DLD1 (cell line): ENCODE data around the gene TRIM72.
"Not testable (repeated sequence)": the region's sequence is repeated elsewhere in the genome, so short reads cannot be mapped to it uniquely, and the experiment has no call there.

Experiments used
- in situ Hi-C: cut with HindIII; loops from 2 replicates; pipeline ENCODE4 v1.10.0; 2017; ENCODE audit warnings: low sequenced_read_pairs

Gene TRIM72

DNA sequence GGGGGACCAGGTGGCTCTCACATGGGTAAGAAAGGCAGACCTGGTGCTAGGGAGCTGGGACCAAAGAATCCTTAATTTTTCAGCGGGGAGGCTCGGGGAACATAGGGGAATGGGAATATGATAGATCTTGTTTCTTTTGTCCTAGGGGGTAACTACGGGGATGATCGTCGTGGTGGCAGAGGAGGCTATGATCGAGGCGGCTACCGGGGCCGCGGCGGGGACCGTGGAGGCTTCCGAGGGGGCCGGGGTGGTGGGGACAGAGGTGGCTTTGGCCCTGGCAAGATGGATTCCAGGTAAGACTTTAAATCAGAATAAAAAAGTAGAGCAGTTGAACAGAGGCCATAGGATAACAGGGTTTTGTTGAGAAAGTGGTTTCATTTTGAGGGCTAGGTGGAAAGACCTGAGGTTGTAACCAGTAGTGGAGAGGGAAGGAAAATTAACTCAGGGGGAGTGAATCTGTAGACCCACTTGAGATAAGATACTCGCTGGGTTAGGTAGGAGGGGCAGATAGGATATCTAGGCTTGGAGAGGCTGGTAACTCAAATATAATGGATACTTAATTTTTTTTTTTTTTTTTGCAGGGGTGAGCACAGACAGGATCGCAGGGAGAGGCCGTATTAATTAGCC is 23.0 kb upstream of the TRIM72 start:
- in situ Hi-C loops: no loop called here

DNA sequence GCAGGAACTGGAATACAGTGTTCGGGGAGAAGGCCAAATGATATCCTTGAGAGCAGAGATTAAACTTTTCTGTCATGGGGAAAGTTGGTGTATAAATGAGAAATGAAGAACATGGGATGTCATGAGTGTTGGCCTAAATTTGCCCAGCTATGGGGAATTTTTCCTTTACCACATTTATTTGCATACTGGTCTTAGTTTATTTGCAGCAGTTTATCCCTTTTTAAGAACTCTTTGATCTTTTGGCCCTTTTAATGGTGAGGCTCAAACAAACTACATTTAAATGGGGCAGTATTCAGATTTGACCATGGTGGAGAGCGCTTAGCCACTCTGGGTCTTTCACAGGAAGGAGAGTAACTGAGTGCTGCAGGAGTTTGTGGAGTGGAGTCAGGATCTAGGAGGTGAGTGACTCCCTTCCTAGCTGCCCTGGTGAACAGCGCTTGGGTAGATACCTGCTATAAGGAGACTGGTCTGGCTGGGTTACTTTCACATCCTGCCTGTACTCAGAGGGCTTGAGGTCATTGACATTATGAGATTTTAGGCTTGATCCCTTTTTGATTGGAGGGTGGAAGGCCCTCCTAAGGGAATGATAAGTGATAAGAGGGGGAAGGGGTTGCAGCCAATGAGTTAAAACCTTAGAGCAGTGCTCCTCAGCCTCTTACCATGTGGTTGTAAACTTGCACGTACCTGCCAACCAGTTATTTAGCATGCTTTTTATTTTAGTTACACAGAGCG is 22.1 kb upstream of the TRIM72 start:
- in situ Hi-C loops: no loop called here

- in situ Hi-C loops: no loop called here
Observed at GRCh38 chr16:31192856-31193642, 20.9 kb upstream of the TRIM72 start.

GRCh38 chr16:31193874-31194273 is 20.0 kb upstream of the TRIM72 start:
- in situ Hi-C loops: no loop called here

DNA sequence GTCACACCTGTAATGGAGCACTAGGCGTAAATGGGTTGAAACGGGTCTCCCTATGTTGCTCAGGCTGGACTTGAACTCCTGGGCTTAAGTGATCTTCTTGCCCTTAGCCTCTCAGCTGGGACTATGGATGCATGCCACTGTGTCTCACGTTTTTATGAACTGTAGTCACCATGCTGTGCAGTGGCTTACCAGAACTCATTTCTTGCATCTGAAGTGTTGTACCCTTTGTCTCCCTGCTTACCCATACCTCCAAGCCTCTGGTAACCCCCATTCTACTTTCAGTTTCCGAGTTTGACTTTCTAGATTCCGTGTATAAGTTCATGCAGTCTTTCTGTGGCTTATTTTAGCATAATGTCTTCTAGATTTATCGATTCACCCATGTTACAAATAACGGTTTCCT is 19.0 kb upstream of the TRIM72 start:
- in situ Hi-C loops: no loop called here

DNA sequence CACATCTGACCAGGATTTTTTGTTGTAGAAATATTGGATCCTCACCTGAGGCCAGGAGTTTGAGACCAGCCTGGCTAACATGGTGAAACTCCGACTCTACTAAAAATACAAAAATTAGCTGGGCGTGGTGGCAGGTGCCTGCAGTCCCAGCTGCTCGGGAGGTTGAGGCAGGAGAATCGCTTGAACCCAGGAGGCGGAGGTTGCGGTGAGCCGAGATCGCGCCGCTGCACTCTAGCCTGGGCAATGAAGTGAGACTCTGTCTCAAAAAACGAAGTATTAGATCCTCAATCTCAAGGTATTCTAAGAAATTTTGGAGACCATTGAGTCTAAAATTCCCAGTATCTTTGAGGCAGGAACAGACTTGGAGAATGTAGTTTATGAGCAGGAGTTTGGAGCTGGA is 18.1 kb upstream of the TRIM72 start:
- in situ Hi-C loops: not testable (repeated sequence)

GRCh38 chr16:31196324-31197088 is 17.4 kb upstream of the TRIM72 start:
- in situ Hi-C loops: no loop called here

- in situ Hi-C loops: no loop called here
Observed at GRCh38 chr16:31198207-31198882, 15.6 kb upstream of the TRIM72 start.

DNA sequence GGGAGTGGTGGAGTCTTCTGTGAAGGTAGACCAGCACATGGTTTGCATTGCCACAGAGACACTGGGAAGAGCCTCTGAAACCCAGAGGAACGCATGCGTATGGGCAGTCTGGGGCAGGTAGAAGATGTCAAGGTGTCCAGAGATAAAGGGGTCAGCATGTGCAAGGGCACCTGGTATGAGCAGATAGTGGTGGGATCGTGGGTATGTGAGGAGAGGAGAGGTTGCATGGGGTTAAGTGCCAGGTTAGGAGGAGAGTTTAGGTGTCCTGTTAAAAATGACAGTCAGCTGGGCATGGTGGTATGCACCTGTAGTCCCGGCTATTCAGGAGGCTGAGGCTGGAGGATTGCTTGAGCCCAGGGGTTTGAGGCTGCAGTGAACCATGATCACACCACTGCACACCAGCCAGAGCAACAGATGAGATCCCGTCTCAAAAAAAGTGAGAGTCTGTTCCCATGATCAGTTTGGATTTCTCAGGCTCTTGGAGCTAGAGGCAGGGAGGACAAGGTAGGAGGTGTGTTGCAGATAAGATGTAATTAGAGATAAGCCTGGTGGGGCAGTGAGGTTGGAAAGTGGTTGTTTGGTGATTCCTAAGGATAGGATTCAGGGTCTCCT is 14.4 kb upstream of the TRIM72 start:
- in situ Hi-C loops: no loop called here

- in situ Hi-C loops: not testable (repeated sequence)
Observed at GRCh38 chr16:31200111-31200510, 13.8 kb upstream of the TRIM72 start.

DNA sequence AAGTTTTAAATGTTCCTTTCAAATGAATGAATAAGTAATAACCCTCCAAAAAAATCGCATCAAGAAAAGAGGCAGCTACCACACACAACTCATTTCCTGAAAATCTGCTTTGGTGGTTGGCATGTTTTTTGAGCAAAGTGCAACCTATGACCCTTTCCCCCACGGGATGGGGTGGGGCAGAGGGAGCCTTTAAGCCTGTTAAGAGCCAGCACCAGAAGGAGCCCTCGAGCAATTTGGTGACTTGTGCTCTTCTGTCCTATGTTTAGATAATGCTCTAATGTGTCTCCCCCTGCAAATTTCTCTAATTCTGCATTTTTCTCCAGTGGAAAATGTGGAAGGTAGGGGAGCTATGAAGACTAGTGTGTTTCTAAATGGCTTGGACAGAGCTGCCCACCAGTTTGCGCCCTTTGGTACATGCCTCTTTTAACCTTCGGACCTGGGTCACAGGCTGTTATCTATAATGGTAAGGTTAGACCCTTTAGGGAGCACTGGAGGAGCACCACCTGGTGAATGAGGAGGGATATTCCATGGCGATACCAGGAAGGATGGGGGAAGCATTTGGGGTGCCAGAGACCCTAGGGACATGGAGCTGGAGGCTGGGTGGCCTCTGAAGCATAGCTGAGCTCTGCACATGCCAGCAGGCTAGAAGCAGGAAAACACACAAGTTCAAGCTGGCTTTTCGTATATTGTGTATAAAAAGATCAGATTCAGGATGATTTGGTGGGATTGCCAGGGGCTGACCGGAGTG is 12.9 kb upstream of the TRIM72 start:
- in situ Hi-C loops: no loop called here

GRCh38 chr16:31201582-31202413 is 12.1 kb upstream of the TRIM72 start:
- in situ Hi-C loops: no loop called here

DNA sequence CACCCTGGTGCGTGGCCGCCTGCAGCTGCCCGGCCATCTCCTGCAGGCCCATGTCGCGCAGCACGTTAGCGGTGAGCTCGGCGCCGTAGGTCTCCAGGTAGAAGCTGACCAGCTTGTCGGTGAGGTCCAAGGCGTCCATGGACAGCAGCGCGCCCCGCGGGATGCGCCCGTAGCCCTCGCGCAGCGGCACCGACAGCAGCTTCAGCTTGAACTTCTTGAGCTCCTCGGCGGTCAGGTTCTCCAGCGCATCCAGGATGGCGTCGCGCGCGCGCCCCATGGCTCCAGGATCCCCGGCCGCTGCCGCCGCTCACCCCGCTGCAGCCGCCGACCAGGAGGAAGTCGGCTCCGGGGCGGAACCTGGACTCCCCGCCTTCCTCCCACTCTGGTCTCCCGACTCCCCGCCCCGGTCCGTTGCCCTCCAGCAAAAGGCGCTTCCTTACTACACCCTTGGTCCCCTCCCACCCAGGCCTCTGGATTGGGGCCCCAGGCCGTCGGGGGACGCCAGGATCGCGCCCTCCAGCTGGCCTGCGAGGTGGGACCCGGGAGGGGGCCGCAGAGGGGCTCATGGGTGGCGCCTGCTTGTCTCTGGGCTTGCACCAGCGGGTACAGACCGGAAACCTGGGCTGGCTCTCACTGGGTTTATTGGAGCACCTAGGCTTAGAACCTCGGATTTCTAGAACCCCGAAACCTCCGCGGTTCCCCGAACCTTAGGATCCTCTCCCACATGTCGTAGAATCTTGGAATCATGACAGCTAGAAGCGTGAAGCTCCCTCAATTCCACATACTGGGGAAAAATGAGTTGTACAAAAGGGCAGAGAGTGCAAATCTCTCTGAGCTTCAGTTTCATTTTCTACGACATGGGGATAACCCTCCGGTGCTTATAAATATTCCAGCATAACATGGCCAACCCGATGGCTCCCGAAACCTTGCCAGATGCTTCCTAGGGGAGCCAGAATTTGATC is 11.2 kb upstream of the TRIM72 start, which contains the start of gene PYCARD:
TSS of gene PYCARD (minus strand) at position 347 of the 962 bp plus-strand sequence. CDS start at position 277, 70 bp downstream.
- in situ Hi-C loops: no loop called here

DNA sequence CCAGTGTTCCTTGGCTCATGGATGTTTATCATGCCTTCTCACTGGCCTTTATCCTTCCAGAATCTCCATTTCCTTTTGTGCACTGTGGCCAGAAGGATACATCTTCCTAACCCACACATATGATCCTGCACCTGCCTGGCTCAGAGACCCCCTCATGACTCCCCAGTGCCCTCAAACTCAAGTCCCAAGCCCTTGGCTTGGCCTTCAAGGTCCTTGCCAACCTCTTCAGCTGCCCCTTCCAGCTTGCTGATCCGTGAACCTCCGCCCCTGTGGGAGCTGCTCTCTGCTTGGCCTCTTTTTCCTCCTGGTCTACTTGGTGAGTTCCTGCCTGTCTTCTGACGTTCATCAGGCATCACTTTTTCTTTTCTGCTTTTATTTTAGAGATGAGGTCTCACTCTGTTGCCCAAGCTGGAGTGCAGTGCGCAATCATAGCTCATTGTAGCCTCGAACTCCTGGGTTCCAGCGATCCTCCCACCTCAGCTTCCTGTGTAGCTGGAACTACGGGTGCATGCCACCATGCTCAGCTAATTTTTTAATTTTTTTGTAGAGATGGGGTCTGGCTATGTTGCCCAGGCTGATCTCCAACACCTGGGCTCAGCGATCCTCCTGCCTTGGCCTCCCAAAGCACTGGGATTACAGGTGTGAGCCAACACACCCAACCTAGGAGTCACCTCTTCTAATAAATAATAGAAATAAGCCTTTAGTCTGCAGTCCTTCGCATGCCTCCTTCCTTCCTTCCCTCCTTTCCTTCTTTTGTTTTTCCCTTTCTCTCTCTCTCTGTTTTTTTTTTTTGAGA is 8.8 kb upstream of the TRIM72 start:
- in situ Hi-C loops: no loop called here

DNA sequence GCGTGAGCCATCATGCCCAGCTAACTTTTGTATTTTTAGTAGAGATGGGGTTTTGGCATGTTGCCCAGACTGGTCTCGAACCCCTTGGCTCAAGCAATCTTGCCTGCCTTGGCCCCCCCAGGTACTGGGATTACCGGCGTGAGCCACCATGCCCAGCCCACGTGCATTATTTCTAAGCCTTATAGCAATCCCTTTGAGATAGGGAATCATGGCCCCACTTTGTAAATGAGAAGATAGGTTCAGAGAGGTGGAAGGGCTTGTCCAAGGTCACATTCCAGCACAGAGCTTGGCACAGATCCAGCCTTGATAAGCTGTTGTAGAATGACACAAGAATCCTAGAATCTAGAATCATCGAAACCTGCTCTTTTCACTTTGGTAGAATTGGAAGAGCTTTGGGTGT is 7.1 kb upstream of the TRIM72 start:
- in situ Hi-C loops: no loop called here

- in situ Hi-C loops: no loop called here
Observed at GRCh38 chr16:31213342-31213741, 577 bp upstream of the TRIM72 start.
